H1 (cell line): ENCODE results near the gene SCNN1A.

ENCODE experiments used
- CBX8 ChIP-seq: fragments of 300-800, 300-1000 bp; sonication (generic); IDR thresholded peaks from 2 replicates; pipeline ENCODE4 v1.7.1; 2016; ENCODE audit warnings: low read depth, low read length, borderline replicate concordance
- CEBPB ChIP-seq: IDR thresholded peaks from 2 replicates; pipeline ENCODE4 v1.6.1; 2012; ENCODE audit warnings: low read depth, low read length
- KDM1A ChIP-seq: fragments of 200-600, 300-600 bp; sonication (generic); IDR thresholded peaks from 2 replicates; pipeline ENCODE4 v1.7.1; 2016; ENCODE audit warnings: mild to moderate bottlenecking, low read length, borderline replicate concordance
- SIN3A ChIP-seq, 2 experiments: IDR thresholded peaks in 1 of 2; conservative IDR thresholded peaks in 1 of 2; 2 replicates each; pipeline ENCODE4 v1.6.1; 2011 to 2012; ENCODE audit warnings: low read length in 2 of 2, improper control_type of control experiment in 1 of 2, low read depth in 1 of 2, mild to moderate bottlenecking in 1 of 2
- SRF ChIP-seq: IDR thresholded peaks from 2 replicates; pipeline ENCODE4 v1.6.1; 2011; ENCODE audit warnings: mild to moderate bottlenecking, low read depth, low read length, moderate library complexity
- TF ChIP-seq, protein P1 (sequence below), 3 experiments: IDR thresholded peaks; 1 replicate in 2 of 3; 2 replicates in 1 of 3; pipeline versions ENCODE4 v1.5.1 to v1.6.1; 2011; ENCODE audit warnings: low read length in 3 of 3, mild to moderate bottlenecking in 3 of 3, inconsistent platforms in 2 of 3, low read depth in 1 of 3, moderate library complexity in 1 of 3; ENCODE audit not compliant: insufficient read depth in 1 of 3; ENCODE audit errors: control extremely low read depth in 1 of 3
- TF ChIP-seq, protein P2 (sequence below): IDR thresholded peaks from 2 replicates; pipeline ENCODE4 v1.6.1; 2012; ENCODE audit warnings: inconsistent platforms

DNA sequence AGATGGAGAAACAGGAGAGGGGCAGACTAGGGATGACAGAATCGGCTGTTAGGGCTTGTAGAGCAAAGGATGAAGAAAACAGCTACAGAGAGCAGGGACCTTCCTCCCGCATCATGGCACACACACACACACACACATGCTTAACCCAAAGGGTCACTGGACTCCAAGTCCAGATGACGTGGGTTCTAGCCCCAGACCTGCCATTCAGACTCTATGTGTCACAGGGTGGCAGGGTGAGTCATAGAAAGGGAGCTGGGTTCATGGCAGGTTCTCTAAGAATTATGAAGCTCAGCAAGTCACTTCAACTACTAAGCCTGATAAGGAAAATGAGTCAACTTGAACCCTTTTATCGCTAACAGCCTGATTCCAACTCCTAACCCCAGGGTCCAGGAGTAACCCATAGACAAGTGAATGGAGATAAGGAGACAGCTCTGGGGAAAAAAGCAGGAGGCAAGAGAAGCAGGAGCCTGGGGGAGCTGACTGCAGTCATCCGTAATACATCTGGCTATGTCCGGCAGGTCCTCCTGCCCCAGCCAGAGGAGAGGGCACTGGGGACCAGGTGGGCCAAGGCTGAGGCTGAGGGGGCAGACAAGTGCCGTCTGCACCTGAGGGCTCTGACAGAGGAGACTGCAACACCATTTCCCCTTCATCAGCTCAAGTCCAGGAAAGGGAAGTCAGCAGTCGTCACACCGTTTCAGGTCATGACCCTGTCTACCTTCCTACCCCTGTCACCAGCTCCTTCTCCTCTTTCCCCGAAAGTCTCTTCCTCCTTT lies 29.9 kb downstream of the SCNN1A start:
- TF ChIP-seq SRF (no peak), CEBPB (no peak), KDM1A (no peak), CBX8 (no peak), SIN3A (conservative IDR thresholded peaks at IDR 0.05 in 1 of 2, IDR thresholded peaks at IDR 0.05 in 1 of 2; ENCODE audit: low read depth in 1 of 2, low read length in 2 of 2) (no peak)
- TF ChIP-seq, protein P1, sequence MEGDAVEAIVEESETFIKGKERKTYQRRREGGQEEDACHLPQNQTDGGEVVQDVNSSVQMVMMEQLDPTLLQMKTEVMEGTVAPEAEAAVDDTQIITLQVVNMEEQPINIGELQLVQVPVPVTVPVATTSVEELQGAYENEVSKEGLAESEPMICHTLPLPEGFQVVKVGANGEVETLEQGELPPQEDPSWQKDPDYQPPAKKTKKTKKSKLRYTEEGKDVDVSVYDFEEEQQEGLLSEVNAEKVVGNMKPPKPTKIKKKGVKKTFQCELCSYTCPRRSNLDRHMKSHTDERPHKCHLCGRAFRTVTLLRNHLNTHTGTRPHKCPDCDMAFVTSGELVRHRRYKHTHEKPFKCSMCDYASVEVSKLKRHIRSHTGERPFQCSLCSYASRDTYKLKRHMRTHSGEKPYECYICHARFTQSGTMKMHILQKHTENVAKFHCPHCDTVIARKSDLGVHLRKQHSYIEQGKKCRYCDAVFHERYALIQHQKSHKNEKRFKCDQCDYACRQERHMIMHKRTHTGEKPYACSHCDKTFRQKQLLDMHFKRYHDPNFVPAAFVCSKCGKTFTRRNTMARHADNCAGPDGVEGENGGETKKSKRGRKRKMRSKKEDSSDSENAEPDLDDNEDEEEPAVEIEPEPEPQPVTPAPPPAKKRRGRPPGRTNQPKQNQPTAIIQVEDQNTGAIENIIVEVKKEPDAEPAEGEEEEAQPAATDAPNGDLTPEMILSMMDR (IDR thresholded peaks at IDR 0.05; ENCODE audit: control extremely low read depth in 1 of 3, insufficient read depth in 1 of 3, low read depth in 1 of 3, low read length in 3 of 3), result no peak
- TF ChIP-seq, protein P2, sequence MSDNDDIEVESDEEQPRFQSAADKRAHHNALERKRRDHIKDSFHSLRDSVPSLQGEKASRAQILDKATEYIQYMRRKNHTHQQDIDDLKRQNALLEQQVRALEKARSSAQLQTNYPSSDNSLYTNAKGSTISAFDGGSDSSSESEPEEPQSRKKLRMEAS, result no peak
